Panc1 (cell line): ENCODE results near the gene VAPA.

Experiments used
- CTCF ChIP-seq: fragments of 450-650 bp; IDR thresholded peaks from 2 replicates; pipeline ENCODE4 v1.5.1; 2017; ENCODE audit warnings: mild to moderate bottlenecking
- POLR2AphosphoS5 ChIP-seq: IDR thresholded peaks from 2 replicates; pipeline ENCODE4 v1.6.1; 2012; ENCODE audit warnings: mild to moderate bottlenecking, low read depth, low read length, moderate library complexity

GRCh38 chr18:9898792-9899549 is 14.8 kb upstream of the VAPA start:
- TF ChIP-seq POLR2AphosphoS5 (no peak), CTCF (no peak)
